ENCODE data around the gene KLK4.

DNA sequence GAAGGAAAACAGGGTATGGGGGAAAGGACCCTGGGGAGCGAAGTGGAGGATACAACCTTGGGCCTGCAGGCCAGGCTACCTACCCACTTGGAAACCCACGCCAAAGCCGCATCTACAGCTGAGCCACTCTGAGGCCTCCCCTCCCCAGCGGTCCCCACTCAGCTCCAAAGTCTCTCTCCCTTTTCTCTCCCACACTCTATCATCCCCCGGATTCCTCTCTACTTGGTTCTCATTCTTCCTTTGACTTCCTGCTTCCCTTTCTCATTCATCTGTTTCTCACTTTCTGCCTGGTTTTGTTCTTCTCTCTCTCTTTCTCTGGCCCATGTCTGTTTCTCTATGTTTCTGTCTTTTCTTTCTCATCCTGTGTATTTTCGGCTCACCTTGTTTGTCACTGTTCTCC lies 53.8 kb downstream of the KLK4 start:
- TF ChIP-seq USF2 (IDR thresholded peaks at IDR 0.05; ENCODE audit: borderline replicate concordance, low read depth, low read length) (no peak), RAD21 (IDR thresholded peaks at IDR 0.05; ENCODE audit: low read length) (no peak), NRF1 (IDR thresholded peaks at IDR 0.05; ENCODE audit: low read depth, low read length) (no peak), CTCF (IDR thresholded peaks at IDR 0.05) (no peak), EP300 (IDR thresholded peaks at IDR 0.05; ENCODE audit: borderline replicate concordance in 1 of 2, low read depth in 1 of 2, low read length in 1 of 2) (no peak), FOXJ3 (CRISPR knock-in tag; IDR thresholded peaks at IDR 0.05) (no peak), RXRA (IDR thresholded peaks at IDR 0.05; ENCODE audit: borderline replicate concordance, low read depth) (no peak), POLR2AphosphoS5 (IDR thresholded peaks at IDR 0.05; ENCODE audit: low read depth, low read length) (no peak)

Data from SK-N-SH (cell line).